Measurements from ENCODE around the gene SLC39A12.

DNA sequence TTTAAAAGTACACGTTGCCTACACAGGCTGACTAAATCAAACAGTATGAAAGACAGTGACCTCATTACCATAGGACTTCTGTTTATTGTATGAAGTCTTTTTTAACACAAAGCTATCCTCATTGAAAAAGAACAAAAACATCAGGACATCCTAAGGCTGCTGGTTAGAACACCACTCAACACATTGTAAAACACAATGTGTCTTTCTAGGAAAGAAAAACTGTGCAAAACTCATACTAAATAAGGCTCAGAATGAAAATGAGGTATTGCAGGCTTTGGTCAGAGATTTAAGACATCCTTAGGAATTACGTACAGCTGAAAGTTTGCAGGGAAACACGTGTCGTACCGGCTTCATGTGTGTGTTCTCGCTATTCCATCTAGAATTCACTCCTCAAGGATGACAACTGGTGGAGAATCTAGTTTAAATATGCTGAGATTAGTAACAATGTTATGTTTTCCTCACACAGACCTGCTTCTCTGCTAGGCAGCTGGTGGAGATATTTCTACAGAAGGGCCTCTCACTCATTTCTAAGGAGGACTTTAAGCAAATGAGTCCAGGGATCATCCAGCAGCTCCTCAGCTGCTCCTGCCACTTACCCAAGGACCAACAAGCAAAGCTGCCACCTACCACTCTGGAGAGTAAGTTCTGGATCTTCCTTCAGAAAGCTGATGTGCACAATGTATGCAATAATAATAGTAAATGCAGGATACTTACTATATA lies 29.3 kb downstream of the SLC39A12 start:
- no peak for TF ChIP-seq CTCF (IDR thresholded peaks at IDR 0.05; ENCODE audit: insufficient read depth, low read depth, low read length)
- no peak for TF ChIP-seq EZH2 (IDR thresholded peaks at IDR 0.05; ENCODE audit: insufficient read depth, low read length)
